MM.1S (cell line): ENCODE measurements around the gene EMCN.

ENCODE experiments used
- EZH2 ChIP-seq: fragments of 300-600 bp; sonication (generic); optimal IDR thresholded peaks from 2 replicates; pipeline ENCODE3; 2017; ENCODE audit warnings: low read depth, mild to moderate bottlenecking, antibody characterized with exemption, low read length, mixed read lengths
- TF ChIP-seq, protein P1 (sequence below): fragments of 300-600 bp; sonication (generic); IDR thresholded peaks from 2 replicates; pipeline ENCODE4 v1.5.1; 2016; ENCODE audit warnings: antibody characterized with exemption, low read length, mixed read lengths

DNA sequence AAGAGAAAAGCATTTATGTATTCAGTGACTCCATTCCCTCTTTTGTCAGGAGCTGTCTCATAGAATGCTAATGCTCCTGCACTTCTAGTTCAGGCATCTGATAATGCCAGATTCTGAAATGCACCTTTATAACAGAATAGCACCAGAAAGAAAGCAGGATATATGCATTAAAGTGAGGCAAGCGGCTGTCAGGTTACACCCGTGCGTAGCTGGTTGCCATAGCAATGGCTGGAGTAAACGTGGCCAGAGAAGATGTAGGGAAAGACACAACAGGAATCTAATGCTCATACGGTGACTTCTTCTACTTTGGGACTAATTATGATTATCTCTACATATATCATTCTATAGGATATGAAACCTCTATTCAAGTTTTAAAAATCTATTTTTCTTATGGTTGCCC is 5.9 kb downstream of the EMCN start:
- TF ChIP-seq, protein P1, sequence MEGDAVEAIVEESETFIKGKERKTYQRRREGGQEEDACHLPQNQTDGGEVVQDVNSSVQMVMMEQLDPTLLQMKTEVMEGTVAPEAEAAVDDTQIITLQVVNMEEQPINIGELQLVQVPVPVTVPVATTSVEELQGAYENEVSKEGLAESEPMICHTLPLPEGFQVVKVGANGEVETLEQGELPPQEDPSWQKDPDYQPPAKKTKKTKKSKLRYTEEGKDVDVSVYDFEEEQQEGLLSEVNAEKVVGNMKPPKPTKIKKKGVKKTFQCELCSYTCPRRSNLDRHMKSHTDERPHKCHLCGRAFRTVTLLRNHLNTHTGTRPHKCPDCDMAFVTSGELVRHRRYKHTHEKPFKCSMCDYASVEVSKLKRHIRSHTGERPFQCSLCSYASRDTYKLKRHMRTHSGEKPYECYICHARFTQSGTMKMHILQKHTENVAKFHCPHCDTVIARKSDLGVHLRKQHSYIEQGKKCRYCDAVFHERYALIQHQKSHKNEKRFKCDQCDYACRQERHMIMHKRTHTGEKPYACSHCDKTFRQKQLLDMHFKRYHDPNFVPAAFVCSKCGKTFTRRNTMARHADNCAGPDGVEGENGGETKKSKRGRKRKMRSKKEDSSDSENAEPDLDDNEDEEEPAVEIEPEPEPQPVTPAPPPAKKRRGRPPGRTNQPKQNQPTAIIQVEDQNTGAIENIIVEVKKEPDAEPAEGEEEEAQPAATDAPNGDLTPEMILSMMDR, result no peak
- no peak for TF ChIP-seq EZH2
